ENCODE data around the gene QRSL1. TPM values are rescaled to one million over a fixed set of nuclear protein-coding genes. Genes with fewer than 3 reads are reported as not detected.

Gene QRSL1
- total RNA-seq, 1 donor from 2014 or later: 9.8 TPM

- H3K4me1 ChIP-seq (ENCODE audit: insufficient read depth, low read length): no peaks in the 10 kb centered on the region
- TF ChIP-seq EZH2 (IDR thresholded peaks at IDR 0.05; ENCODE audit: insufficient read depth, low read length) (no peak), CTCF (IDR thresholded peaks at IDR 0.05; ENCODE audit: insufficient read depth, low read depth, low read length) (no peak)
- no peaks in the 10 kb centered on the region for H3K9me3 ChIP-seq (ENCODE audit: insufficient read depth, low read depth, low read length)
- H3K4me3 ChIP-seq (ENCODE audit: insufficient read depth, low read depth, low read length): no peak overlapping the region
- no peak for DNase-seq (ENCODE audit: low read depth)
- no peaks in the 10 kb centered on the region for H3K27me3 ChIP-seq (ENCODE audit: insufficient read depth, low read length)
- no peak for FAIRE-seq
- no peaks in the 10 kb centered on the region for H3K36me3 ChIP-seq (ENCODE audit: insufficient read depth, low read length)
- Mint-ChIP-seq H3K36me3 (ENCODE audit: low read depth, unreplicated experiment) (peaks cover 1% of the 10 kb centered on the region), H3K4me3 (ENCODE audit: unreplicated experiment) (no peak overlapping the region), H3K27me3 (ENCODE audit: low read depth, unreplicated experiment) (no peaks in the 10 kb centered on the region), H3K9me3 (ENCODE audit: unreplicated experiment) (no peaks in the 10 kb centered on the region), H3K27ac (ENCODE audit: unreplicated experiment) (no peak overlapping the region), H3K4me1 (ENCODE audit: low read depth, unreplicated experiment) (peaks cover 10% of the 10 kb centered on the region)
- no peak overlapping the region for H3K4me2 ChIP-seq (ENCODE audit: low read length)
- peaks cover 22% of the 10 kb centered on the region for H4K20me1 ChIP-seq (ENCODE audit: insufficient read depth, low read length)
- H3K27ac ChIP-seq (ENCODE audit: low read depth, low read length): no peak overlapping the region
- no peak overlapping the region for H3K9ac ChIP-seq (ENCODE audit: low read length)
- no peak overlapping the region for H2AFZ ChIP-seq (ENCODE audit: low read depth, low read length)
- H3K79me2 ChIP-seq (ENCODE audit: insufficient read depth, low read length): peaks cover 57% of the 10 kb centered on the region
Observed at GRCh38 chr6:106637051-106637716, 7.8 kb downstream of the QRSL1 start.

- no peak for TF ChIP-seq EZH2 (IDR thresholded peaks at IDR 0.05; ENCODE audit: insufficient read depth, low read length)
- TF ChIP-seq CTCF (IDR thresholded peaks at IDR 0.05; ENCODE audit: insufficient read depth, low read depth, low read length): no peak
- Histone ChIP-seq H3K27me3 (ENCODE audit: insufficient read depth, low read length) (no peaks in the 10 kb centered on the region), H3K9ac (ENCODE audit: low read length) (no peak overlapping the region), H4K20me1 (ENCODE audit: insufficient read depth, low read length) (peaks cover 22% of the 10 kb centered on the region), H3K9me3 (ENCODE audit: insufficient read depth, low read depth, low read length) (no peaks in the 10 kb centered on the region), H3K4me2 (ENCODE audit: low read length) (no peak overlapping the region), H3K27ac (ENCODE audit: low read depth, low read length) (no peak overlapping the region), H3K4me1 (ENCODE audit: insufficient read depth, low read length) (no peaks in the 10 kb centered on the region), H3K36me3 (ENCODE audit: insufficient read depth, low read length) (no peaks in the 10 kb centered on the region), H3K4me3 (ENCODE audit: insufficient read depth, low read depth, low read length) (no peak overlapping the region), H3K79me2 (ENCODE audit: insufficient read depth, low read length) (peaks cover 51% of the 10 kb centered on the region), H2AFZ (ENCODE audit: low read depth, low read length) (no peak overlapping the region)
- no peak overlapping the region for H3K27ac Mint-ChIP-seq (ENCODE audit: unreplicated experiment)
- FAIRE-seq (no peak), DNase-seq (ENCODE audit: low read depth) (no peak)
- H3K4me3 Mint-ChIP-seq (ENCODE audit: unreplicated experiment): no peak overlapping the region
- no peaks in the 10 kb centered on the region for H3K27me3 Mint-ChIP-seq (ENCODE audit: low read depth, unreplicated experiment)
- H3K36me3 Mint-ChIP-seq (ENCODE audit: low read depth, unreplicated experiment): peaks cover 1% of the 10 kb centered on the region
- peaks cover 10% of the 10 kb centered on the region for H3K4me1 Mint-ChIP-seq (ENCODE audit: low read depth, unreplicated experiment)
- H3K9me3 Mint-ChIP-seq (ENCODE audit: unreplicated experiment): no peaks in the 10 kb centered on the region
Observed at GRCh38 chr6:106637717-106638341, 8.5 kb downstream of the QRSL1 start.

DNA sequence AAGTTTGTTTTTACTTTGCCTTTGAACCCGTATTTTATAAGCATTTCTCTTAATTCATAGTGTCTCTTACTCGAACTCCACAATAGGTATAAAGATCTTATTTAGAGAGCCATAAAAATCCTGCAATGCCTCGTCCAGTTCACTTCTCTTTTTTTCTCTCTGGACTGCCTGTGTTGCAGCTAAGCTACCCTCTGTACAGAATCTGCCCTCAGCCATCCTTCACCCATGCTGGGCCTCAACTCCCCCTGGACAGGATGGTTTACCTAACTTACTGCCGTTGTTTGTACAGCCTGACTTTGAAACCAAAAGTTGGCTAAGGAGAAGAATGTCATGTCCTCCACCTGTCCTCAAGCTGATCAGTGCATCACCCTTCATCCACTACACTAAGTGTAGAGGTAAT lies 10.4 kb downstream of the QRSL1 start:
- H3K27ac Mint-ChIP-seq (ENCODE audit: unreplicated experiment): no peak overlapping the region
- H3K4me1 Mint-ChIP-seq (ENCODE audit: low read depth, unreplicated experiment): peaks cover 10% of the 10 kb centered on the region
- H3K4me3 Mint-ChIP-seq (ENCODE audit: unreplicated experiment): no peak overlapping the region
- no peaks in the 10 kb centered on the region for H3K9me3 ChIP-seq (ENCODE audit: insufficient read depth, low read depth, low read length)
- no peak overlapping the region for H3K4me3 ChIP-seq (ENCODE audit: insufficient read depth, low read depth, low read length)
- H2AFZ ChIP-seq (ENCODE audit: low read depth, low read length): no peak overlapping the region
- no peak overlapping the region for H3K27ac ChIP-seq (ENCODE audit: low read depth, low read length)
- peaks cover 35% of the 10 kb centered on the region for H3K79me2 ChIP-seq (ENCODE audit: insufficient read depth, low read length)
- no peaks in the 10 kb centered on the region for H3K4me1 ChIP-seq (ENCODE audit: insufficient read depth, low read length)
- no peak overlapping the region for H3K9ac ChIP-seq (ENCODE audit: low read length)
- no peaks in the 10 kb centered on the region for H3K27me3 Mint-ChIP-seq (ENCODE audit: low read depth, unreplicated experiment)
- H3K36me3 Mint-ChIP-seq (ENCODE audit: low read depth, unreplicated experiment): peaks cover 4% of the 10 kb centered on the region
- peaks cover 22% of the 10 kb centered on the region for H4K20me1 ChIP-seq (ENCODE audit: insufficient read depth, low read length)
- DNase-seq (ENCODE audit: low read depth) (no peak), FAIRE-seq (no peak)
- H3K9me3 Mint-ChIP-seq (ENCODE audit: unreplicated experiment): no peaks in the 10 kb centered on the region
- H3K36me3 ChIP-seq (ENCODE audit: insufficient read depth, low read length): no peaks in the 10 kb centered on the region
- H3K4me2 ChIP-seq (ENCODE audit: low read length): no peak overlapping the region
- no peak for TF ChIP-seq CTCF (IDR thresholded peaks at IDR 0.05; ENCODE audit: insufficient read depth, low read depth, low read length)
- TF ChIP-seq EZH2 (IDR thresholded peaks at IDR 0.05; ENCODE audit: insufficient read depth, low read length): no peak
- H3K27me3 ChIP-seq (ENCODE audit: insufficient read depth, low read length): no peaks in the 10 kb centered on the region

All from astrocyte (in vitro differentiated cells and primary cell).